Hematopoietic multipotent progenitor cell treated with erythropoietin and hydrocortisone succinate and interleukin-3 and kit ligand, for 4 days (in vitro differentiated cells): ENCODE data around the gene CALCR.
A peak's percentile ranks its signal among the peaks of the same experiment; 100 is the strongest.

Experiments
- DNase-seq: peaks from one replicate; pipeline ENCODE4 v3.0.0-alpha.2; 2015

CALCR gene

GRCh38 chr7:93442478-93443224, 131.9 kb downstream of the CALCR start:
- DNase-seq: peak; percentile 75

- DNase-seq: no peak
Observed at GRCh38 chr7:93435791-93436190, 138.7 kb downstream of the CALCR start.

GRCh38 chr7:93432130-93432529, 142.4 kb downstream of the CALCR start:
- DNase-seq: no peak

- peak; percentile 13 for DNase-seq
Observed at GRCh38 chr7:93430917-93431588, 143.5 kb downstream of the CALCR start.

- no peak for DNase-seq
Observed at GRCh38 chr7:93429563-93429962, 145.0 kb downstream of the CALCR start.

- no peak for DNase-seq
Observed at GRCh38 chr7:93427107-93427506, 147.4 kb downstream of the CALCR start.

- DNase-seq: no peak
Observed at GRCh38 chr7:93426155-93426696, 148.3 kb downstream of the CALCR start.

GRCh38 chr7:93414574-93414973, 159.9 kb downstream of the CALCR start:
- no peak for DNase-seq

GRCh38 chr7:93409324-93409723, 165.2 kb downstream of the CALCR start:
- no peak for DNase-seq

- DNase-seq: no peak
Observed at GRCh38 chr7:93407239-93407638, 167.3 kb downstream of the CALCR start.

- DNase-seq: no peak
Observed at GRCh38 chr7:93402944-93403343, 171.6 kb downstream of the CALCR start.

- no peak for DNase-seq
Observed at GRCh38 chr7:93399642-93400041, 174.9 kb downstream of the CALCR start.

GRCh38 chr7:93392984-93393383, 181.5 kb downstream of the CALCR start:
- DNase-seq: no peak

GRCh38 chr7:93390660-93391059, 183.9 kb downstream of the CALCR start:
- no peak for DNase-seq

GRCh38 chr7:93382362-93382761, 192.2 kb downstream of the CALCR start:
- no peak for DNase-seq

- peak; percentile 9 for DNase-seq
Observed at GRCh38 chr7:93378131-93378760, 196.3 kb downstream of the CALCR start.

GRCh38 chr7:93375603-93376002, 198.9 kb downstream of the CALCR start:
- no peak for DNase-seq
